ENCODE measurements around the gene CCR5. TPM values are rescaled to one million over a fixed set of nuclear protein-coding genes. Genes with fewer than 3 reads are reported as not detected.

CCR5 gene
- total RNA-seq, 1 donor from 2014 or later = not detected

DNA sequence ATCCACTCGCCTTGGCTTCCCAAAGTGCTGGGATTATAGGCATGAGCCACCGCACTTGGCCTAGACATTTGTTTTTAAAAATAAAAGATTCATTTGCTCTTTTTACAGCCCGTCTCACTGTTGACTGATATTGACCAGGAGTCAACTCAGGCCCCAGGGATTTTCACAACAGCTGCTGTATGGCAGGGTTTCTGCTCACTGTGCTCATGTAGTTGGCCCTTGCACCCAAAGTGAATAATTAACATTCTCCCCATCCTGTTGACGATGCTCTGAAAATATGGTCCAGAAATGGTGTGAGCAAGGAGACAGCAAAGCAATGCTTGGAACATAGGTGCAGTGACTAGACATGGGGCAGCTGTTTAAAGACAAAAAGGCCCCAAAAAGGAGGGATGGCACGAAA is 2.9 kb upstream of the CCR5 start:
- Mint-ChIP-seq H3K4me1 (no peaks in the 10 kb centered on the region), H3K9me3 (no peaks in the 10 kb centered on the region), H3K4me3 (no peak overlapping the region), H3K27me3 (ENCODE audit: insufficient read depth, low read depth) (peaks cover 6% of the 10 kb centered on the region), H3K36me3 (no peaks in the 10 kb centered on the region), H3K27ac (no peak overlapping the region)
- Histone ChIP-seq H3K9ac (no peak overlapping the region), H2AFZ (replicated peaks) (peak overlapping the region; percentile 74), H3K36me3 (no peaks in the 10 kb centered on the region), H3K79me2 (ENCODE audit: low read depth) (no peaks in the 10 kb centered on the region), H4K20me1 (ENCODE audit: low read depth) (no peaks in the 10 kb centered on the region), H3K4me3 (no peak overlapping the region), H3F3A (ENCODE audit: low read depth) (no peaks in the 10 kb centered on the region), H3K9me3 (ENCODE audit: low read depth) (no peaks in the 10 kb centered on the region), H3K27me3 (no peaks in the 10 kb centered on the region), H3K4me2 (no peak overlapping the region), H3K4me1 (no peaks in the 10 kb centered on the region), H3K27ac (no peak overlapping the region)
- DNase-seq (ENCODE audit: low spot score) = no peak
- TF ChIP-seq EZH2phosphoT487 (IDR thresholded peaks at IDR 0.05) = no peak
- TF ChIP-seq EZH2 (IDR thresholded peaks at IDR 0.05) = no peak
- TF ChIP-seq, protein P1, sequence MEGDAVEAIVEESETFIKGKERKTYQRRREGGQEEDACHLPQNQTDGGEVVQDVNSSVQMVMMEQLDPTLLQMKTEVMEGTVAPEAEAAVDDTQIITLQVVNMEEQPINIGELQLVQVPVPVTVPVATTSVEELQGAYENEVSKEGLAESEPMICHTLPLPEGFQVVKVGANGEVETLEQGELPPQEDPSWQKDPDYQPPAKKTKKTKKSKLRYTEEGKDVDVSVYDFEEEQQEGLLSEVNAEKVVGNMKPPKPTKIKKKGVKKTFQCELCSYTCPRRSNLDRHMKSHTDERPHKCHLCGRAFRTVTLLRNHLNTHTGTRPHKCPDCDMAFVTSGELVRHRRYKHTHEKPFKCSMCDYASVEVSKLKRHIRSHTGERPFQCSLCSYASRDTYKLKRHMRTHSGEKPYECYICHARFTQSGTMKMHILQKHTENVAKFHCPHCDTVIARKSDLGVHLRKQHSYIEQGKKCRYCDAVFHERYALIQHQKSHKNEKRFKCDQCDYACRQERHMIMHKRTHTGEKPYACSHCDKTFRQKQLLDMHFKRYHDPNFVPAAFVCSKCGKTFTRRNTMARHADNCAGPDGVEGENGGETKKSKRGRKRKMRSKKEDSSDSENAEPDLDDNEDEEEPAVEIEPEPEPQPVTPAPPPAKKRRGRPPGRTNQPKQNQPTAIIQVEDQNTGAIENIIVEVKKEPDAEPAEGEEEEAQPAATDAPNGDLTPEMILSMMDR (IDR thresholded peaks at IDR 0.05) = no peak

DNA sequence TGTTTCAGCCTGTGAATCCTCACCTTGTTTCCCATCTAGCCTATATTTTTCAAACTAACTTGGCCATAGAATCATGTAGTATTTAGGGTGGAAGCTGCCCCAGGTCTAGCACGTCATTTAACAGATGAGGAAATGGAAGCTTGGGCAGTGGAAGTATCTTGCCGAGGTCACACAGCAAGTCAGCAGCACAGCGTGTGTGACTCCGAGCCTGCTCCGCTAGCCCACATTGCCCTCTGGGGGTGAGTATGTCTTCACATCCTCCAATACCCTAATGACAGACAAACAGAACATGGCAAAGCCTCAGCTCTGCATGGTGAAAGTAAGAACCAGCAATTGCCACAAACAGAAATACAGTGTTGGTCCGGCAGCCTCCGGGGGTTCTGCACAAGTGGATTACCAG is 2.2 kb upstream of the CCR5 start:
- Histone ChIP-seq H3K9me3 (ENCODE audit: low read depth) (no peaks in the 10 kb centered on the region), H3K27me3 (no peaks in the 10 kb centered on the region), H3K4me2 (no peak overlapping the region), H3K4me1 (no peaks in the 10 kb centered on the region), H3K27ac (no peak overlapping the region), H3K36me3 (no peaks in the 10 kb centered on the region), H3K4me3 (no peak overlapping the region), H3F3A (ENCODE audit: low read depth) (no peaks in the 10 kb centered on the region), H3K9ac (no peak overlapping the region), H2AFZ (replicated peaks) (peak overlapping the region; percentile 74), H4K20me1 (ENCODE audit: low read depth) (no peaks in the 10 kb centered on the region), H3K79me2 (ENCODE audit: low read depth) (no peaks in the 10 kb centered on the region)
- H3K36me3 Mint-ChIP-seq = no peaks in the 10 kb centered on the region
- H3K9me3 Mint-ChIP-seq = no peaks in the 10 kb centered on the region
- H3K27ac Mint-ChIP-seq = no peak overlapping the region
- peak; percentile 70 for DNase-seq (ENCODE audit: low spot score)
- no peak for TF ChIP-seq EZH2phosphoT487 (IDR thresholded peaks at IDR 0.05)
- TF ChIP-seq, protein P1 (IDR thresholded peaks at IDR 0.05) = peak; percentile 52
- H3K4me3 Mint-ChIP-seq = no peak overlapping the region
- peaks cover 6% of the 10 kb centered on the region for H3K27me3 Mint-ChIP-seq (ENCODE audit: insufficient read depth, low read depth)
- H3K4me1 Mint-ChIP-seq = no peaks in the 10 kb centered on the region

DNA sequence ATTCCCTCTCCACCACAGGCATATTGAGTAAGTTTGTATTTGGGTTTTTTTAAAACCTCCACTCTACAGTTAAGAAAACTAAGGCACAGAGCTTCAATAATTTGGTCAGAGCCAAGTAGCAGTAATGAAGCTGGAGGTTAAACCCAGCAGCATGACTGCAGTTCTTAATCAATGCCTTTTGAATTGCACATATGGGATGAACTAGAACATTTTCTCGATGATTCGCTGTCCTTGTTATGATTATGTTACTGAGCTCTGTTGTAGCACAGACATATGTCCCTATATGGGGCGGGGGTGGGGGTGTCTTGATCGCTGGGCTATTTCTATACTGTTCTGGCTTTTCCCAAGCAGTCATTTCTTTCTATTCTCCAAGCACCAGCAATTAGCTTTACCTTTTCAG is 1.6 kb upstream of the CCR5 start:
- H3K9me3 ChIP-seq (ENCODE audit: low read depth) = no peaks in the 10 kb centered on the region
- H3K4me1 Mint-ChIP-seq = no peaks in the 10 kb centered on the region
- H3K4me2 ChIP-seq = no peak overlapping the region
- H4K20me1 ChIP-seq (ENCODE audit: low read depth) = no peaks in the 10 kb centered on the region
- TF ChIP-seq EZH2 (IDR thresholded peaks at IDR 0.05) = no peak
- no peak for TF ChIP-seq EZH2phosphoT487 (IDR thresholded peaks at IDR 0.05)
- TF ChIP-seq, protein P1 (IDR thresholded peaks at IDR 0.05) = no peak
- no peaks in the 10 kb centered on the region for H3K27me3 ChIP-seq
- H2AFZ ChIP-seq (replicated peaks) = no peak overlapping the region
- H3K27me3 Mint-ChIP-seq (ENCODE audit: insufficient read depth, low read depth) = peaks cover 6% of the 10 kb centered on the region
- no peak overlapping the region for H3K4me3 Mint-ChIP-seq
- H3K79me2 ChIP-seq (ENCODE audit: low read depth) = no peaks in the 10 kb centered on the region
- no peak for DNase-seq (ENCODE audit: low spot score)
- H3K27ac ChIP-seq = no peak overlapping the region
- no peak overlapping the region for H3K4me3 ChIP-seq
- H3K36me3 ChIP-seq = no peaks in the 10 kb centered on the region
- H3K9ac ChIP-seq = no peak overlapping the region
- no peaks in the 10 kb centered on the region for H3K9me3 Mint-ChIP-seq
- H3F3A ChIP-seq (ENCODE audit: low read depth) = no peaks in the 10 kb centered on the region
- H3K27ac Mint-ChIP-seq = no peak overlapping the region
- no peaks in the 10 kb centered on the region for H3K36me3 Mint-ChIP-seq
- no peaks in the 10 kb centered on the region for H3K4me1 ChIP-seq
